ENCODE measurements around the gene GLCCI1. TPM values are rescaled to one million over a fixed set of nuclear protein-coding genes. Genes with fewer than 3 reads are reported as not detected.

The GLCCI1 gene
- total and polyA plus RNA-seq, 5 donors from 2014 or later: 12.6 to 88.1 (median 31.6) TPM

DNA sequence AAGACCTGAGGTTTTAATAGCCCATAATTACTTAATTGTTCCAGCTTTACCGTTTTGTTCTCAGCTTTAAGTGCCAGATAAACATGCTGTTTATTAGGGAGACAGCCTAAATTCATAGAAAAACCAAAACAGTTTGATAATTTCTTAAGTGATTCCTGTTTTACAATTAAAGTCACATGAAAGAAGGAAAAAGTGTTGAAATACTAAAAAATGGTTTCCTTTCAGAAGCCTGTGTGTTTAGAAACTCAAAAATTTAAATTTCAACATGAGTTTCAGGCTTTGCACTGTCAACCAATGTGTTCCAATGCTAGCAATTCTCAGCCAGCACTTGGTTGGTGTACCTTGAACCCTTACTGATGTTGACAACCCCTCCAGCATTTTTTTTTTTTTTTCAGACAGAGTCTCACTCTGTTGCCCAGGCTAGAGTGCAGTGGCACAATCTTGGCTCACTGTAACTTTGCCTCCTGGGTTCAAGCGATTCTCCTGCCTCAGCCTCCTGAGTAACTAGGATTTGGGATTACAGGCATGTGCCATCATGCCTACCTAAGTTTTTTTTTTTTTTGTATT, 158.1 kb downstream of the GLCCI1 start:
- Histone ChIP-seq H3K4me3 (ENCODE audit: low read depth, low read length) (peak overlapping the region; percentile 45), H3K9me3 (ENCODE audit: control insufficient read depth in 2 of 2, low read length in 2 of 2) (no peaks in the 10 kb centered on the region), H3K36me3 (ENCODE audit: control insufficient read depth, insufficient read depth, low read length) (peaks cover 5% of the 10 kb centered on the region), H3K27me3 (ENCODE audit: control insufficient read depth, insufficient read depth, low read length) (no peaks in the 10 kb centered on the region), H3K4me1 (ENCODE audit: control insufficient read depth, insufficient read depth, low read length, poor library complexity, severe bottlenecking) (peaks cover 70% of the 10 kb centered on the region), H3K27ac (ENCODE audit: insufficient read depth, low read length, poor library complexity, severe bottlenecking) (peak overlapping the region; percentile 84)
- H3K4me3 Mint-ChIP-seq: peak overlapping the region; percentile 1 to 83 (median 74)
- H3K36me3 Mint-ChIP-seq: peaks cover 18% of the 10 kb centered on the region
- H3K27me3 Mint-ChIP-seq: no peaks in the 10 kb centered on the region
- no peak for ATAC-seq (ENCODE audit: low read depth in 2 of 2)
- DNase-seq: peak in 1 of 3 donors; percentile 19
- H3K4me1 Mint-ChIP-seq: peaks cover 27 to 86% (median 68%) of the 10 kb centered on the region in 4 donors
- H3K27ac Mint-ChIP-seq: peak overlapping the region; percentile 96 to 100 (median 98)
- no peaks in the 10 kb centered on the region for H3K9me3 Mint-ChIP-seq

DNA sequence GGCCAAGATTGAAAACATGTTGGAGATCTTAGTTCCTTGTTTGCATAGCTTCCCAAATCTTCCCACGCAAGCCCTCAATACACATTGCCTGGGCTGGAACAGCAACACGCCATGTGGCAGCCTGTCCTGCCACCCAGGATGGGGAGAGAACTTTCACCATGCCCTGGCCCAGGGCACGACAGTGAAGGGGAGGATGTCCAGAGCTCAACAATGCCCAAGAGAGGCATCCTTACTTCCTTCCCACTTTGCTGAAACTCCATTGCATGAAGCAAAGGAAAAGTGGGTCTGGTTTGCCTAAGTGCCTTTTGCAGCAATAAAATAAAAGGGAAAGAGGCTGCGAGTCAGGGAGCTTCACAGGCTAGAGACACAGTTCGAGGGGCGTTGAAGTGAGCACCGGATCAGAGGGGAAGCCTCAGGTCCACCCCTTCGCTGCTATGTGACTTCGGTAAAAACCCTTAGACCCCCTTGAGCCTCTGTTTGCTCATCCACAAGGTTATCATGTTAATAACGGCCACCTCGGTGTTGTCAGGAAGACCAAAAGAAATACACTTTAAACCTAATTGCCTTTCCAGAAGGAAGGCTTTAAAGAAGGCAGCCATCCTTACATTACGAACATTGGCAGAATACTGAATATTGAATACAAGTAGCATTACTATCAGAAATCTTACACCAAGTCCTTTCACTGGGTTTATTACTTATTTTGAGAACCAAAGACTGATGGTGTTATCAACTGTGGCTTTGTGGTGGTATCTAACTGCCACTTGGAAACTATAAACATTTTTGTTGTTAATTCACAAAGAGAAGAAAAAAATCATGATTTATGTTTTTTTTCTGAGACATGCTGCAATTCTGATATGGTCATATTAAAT, 160.1 kb downstream of the GLCCI1 start:
- ATAC-seq (ENCODE audit: low read depth in 2 of 2) (no peak), DNase-seq (peak in 1 of 3 donors; percentile 24)
- H3K27ac Mint-ChIP-seq: peak overlapping the region; percentile 91 to 96 (median 92)
- Histone ChIP-seq H3K4me1 (ENCODE audit: control insufficient read depth, insufficient read depth, low read length, poor library complexity, severe bottlenecking) (peaks cover 90% of the 10 kb centered on the region), H3K36me3 (ENCODE audit: control insufficient read depth, insufficient read depth, low read length) (no peaks in the 10 kb centered on the region), H3K9me3 (ENCODE audit: control insufficient read depth in 2 of 2, low read length in 2 of 2) (no peaks in the 10 kb centered on the region), H3K4me3 (ENCODE audit: low read depth, low read length) (peak overlapping the region; percentile 63), H3K27me3 (ENCODE audit: control insufficient read depth, insufficient read depth, low read length) (no peaks in the 10 kb centered on the region), H3K27ac (ENCODE audit: insufficient read depth, low read length, poor library complexity, severe bottlenecking) (peak overlapping the region; percentile 75)
- H3K4me1 Mint-ChIP-seq: peaks cover 31 to 95% (median 75%) of the 10 kb centered on the region in 4 donors
- no peaks in the 10 kb centered on the region for H3K27me3 Mint-ChIP-seq
- H3K4me3 Mint-ChIP-seq: peak overlapping the region; percentile 33 to 63 (median 54)
- H3K9me3 Mint-ChIP-seq: no peaks in the 10 kb centered on the region
- peaks cover 6% of the 10 kb centered on the region for H3K36me3 Mint-ChIP-seq

DNA sequence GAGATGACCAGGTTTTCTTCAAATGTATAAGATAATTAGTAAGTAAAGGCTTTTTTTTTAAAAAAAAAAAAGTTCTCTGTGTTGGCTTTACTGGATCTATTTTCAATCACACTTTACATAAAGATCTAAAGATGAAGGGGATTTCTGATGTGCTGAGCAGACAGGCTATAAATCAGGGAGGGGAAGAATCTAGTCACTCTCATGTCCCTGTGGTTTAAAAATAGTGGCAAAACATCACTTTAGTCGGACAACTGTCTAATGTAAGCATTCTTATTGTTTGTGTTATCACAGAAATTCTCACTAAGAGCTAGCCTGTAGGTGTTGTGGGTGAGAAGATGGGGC, 160.7 kb downstream of the GLCCI1 start:
- no peaks in the 10 kb centered on the region for H3K9me3 Mint-ChIP-seq
- peak overlapping the region; percentile 91 to 96 (median 92) for H3K27ac Mint-ChIP-seq
- H3K27ac ChIP-seq (ENCODE audit: insufficient read depth, low read length, poor library complexity, severe bottlenecking): peak overlapping the region; percentile 75
- H3K4me3 Mint-ChIP-seq: peak overlapping the region in 3 of 4 donors; percentile 55 to 63 (median 59)
- H3K36me3 ChIP-seq (ENCODE audit: control insufficient read depth, insufficient read depth, low read length): no peaks in the 10 kb centered on the region
- peaks cover 6% of the 10 kb centered on the region for H3K36me3 Mint-ChIP-seq
- ATAC-seq (ENCODE audit: low read depth in 2 of 2) (no peak), DNase-seq (no peak)
- H3K4me1 ChIP-seq (ENCODE audit: control insufficient read depth, insufficient read depth, low read length, poor library complexity, severe bottlenecking): peaks cover 94% of the 10 kb centered on the region
- no peaks in the 10 kb centered on the region for H3K9me3 ChIP-seq (ENCODE audit: control insufficient read depth in 2 of 2, low read length in 2 of 2)
- no peaks in the 10 kb centered on the region for H3K27me3 Mint-ChIP-seq
- peak overlapping the region; percentile 63 for H3K4me3 ChIP-seq (ENCODE audit: low read depth, low read length)
- H3K4me1 Mint-ChIP-seq: peaks cover 35 to 98% (median 79%) of the 10 kb centered on the region in 4 donors
- no peaks in the 10 kb centered on the region for H3K27me3 ChIP-seq (ENCODE audit: control insufficient read depth, insufficient read depth, low read length)

DNA sequence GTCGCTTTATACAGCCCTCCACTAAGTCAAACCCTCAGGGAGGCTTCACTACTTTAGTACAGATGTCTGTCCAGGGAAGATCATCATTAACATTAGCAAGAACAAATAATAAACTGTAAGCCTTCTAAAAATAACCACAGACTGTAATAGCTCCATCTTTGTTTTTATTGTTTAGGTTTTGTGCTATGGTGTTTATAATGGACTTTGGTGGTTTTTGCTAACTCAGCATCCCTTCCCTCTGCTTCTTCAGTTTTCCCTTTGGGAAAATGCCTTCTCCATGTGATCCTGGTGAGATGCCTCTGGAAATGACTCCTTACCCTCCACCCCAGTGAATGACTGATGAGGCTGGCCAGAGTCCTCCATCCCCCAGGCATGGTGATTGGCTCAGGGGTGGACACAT, 162.1 kb downstream of the GLCCI1 start:
- no peak for DNase-seq
- ATAC-seq (ENCODE audit: low read depth in 2 of 2): no peak
- Mint-ChIP-seq H3K27ac (peak overlapping the region; percentile 87 to 98 (median 96)), H3K36me3 (peaks cover 6% of the 10 kb centered on the region), H3K4me3 (peak overlapping the region in 3 of 4 donors; percentile 23 to 87 (median 73)), H3K9me3 (no peaks in the 10 kb centered on the region), H3K4me1 (peaks cover 32 to 98% (median 76%) of the 10 kb centered on the region in 4 donors), H3K27me3 (no peaks in the 10 kb centered on the region)
- Histone ChIP-seq H3K27ac (ENCODE audit: insufficient read depth, low read length, poor library complexity, severe bottlenecking) (peak overlapping the region; percentile 91), H3K9me3 (ENCODE audit: control insufficient read depth in 2 of 2, low read length in 2 of 2) (no peaks in the 10 kb centered on the region), H3K4me1 (ENCODE audit: control insufficient read depth, insufficient read depth, low read length, poor library complexity, severe bottlenecking) (peaks cover 94% of the 10 kb centered on the region), H3K4me3 (ENCODE audit: low read depth, low read length) (no peak overlapping the region), H3K36me3 (ENCODE audit: control insufficient read depth, insufficient read depth, low read length) (no peaks in the 10 kb centered on the region), H3K27me3 (ENCODE audit: control insufficient read depth, insufficient read depth, low read length) (no peaks in the 10 kb centered on the region)

DNA sequence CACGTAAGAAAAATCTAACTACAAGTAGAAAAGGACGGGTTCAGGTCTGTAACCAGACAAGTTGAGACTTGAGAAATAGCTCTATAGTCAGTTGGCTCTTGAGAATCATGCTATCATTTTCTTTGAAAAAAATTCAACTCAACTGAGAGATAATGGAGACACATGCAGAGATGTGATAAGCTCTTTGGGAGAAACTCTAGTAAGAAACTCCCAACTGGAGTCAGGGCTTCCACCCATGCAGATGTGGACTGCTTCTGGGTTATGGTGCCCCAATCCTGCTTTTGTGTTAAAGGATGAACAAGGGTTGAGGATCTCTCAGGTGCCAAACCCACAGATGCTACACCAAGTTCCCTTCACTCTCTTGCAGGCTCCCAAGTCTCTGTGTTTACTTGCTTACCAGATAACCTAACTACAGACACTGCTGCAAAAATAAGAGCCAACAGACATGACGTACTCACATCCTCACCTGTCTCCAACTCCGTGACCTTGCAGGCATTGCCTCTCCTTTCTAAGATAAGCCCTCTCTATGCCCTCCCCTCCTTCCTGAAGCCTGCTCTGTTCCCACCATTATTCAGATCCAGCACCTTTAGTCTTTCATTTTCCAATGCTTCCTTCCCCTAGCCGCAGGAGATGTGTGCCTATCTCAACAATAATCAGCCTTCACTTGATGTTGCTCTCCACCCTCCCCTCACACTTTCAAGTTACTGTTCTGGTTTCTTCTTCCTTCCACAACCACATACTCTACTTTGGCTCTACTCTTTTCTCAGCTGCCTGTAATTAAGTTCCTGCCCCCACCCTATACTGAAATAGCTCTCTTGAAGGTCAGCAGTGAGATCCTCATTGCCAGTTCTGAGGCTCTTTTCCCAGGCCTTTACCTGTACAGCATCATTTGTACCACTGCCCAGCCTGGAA, 163.4 kb downstream of the GLCCI1 start:
- H3K36me3 ChIP-seq (ENCODE audit: control insufficient read depth, insufficient read depth, low read length): no peaks in the 10 kb centered on the region
- Mint-ChIP-seq H3K27me3 (no peaks in the 10 kb centered on the region), H3K4me1 (peaks cover 21 to 98% (median 71%) of the 10 kb centered on the region in 4 donors), H3K36me3 (peaks cover 6% of the 10 kb centered on the region), H3K27ac (peak overlapping the region; percentile 87 to 98 (median 96)), H3K4me3 (peak overlapping the region; percentile 74 to 87 (median 78)), H3K9me3 (no peaks in the 10 kb centered on the region)
- H3K27ac ChIP-seq (ENCODE audit: insufficient read depth, low read length, poor library complexity, severe bottlenecking): peak overlapping the region; percentile 91
- no peaks in the 10 kb centered on the region for H3K9me3 ChIP-seq (ENCODE audit: control insufficient read depth in 2 of 2, low read length in 2 of 2)
- DNase-seq (peak; percentile 42 to 83 (median 80)), ATAC-seq (ENCODE audit: low read depth in 2 of 2) (peak; percentile 77)
- no peaks in the 10 kb centered on the region for H3K27me3 ChIP-seq (ENCODE audit: control insufficient read depth, insufficient read depth, low read length)
- H3K4me1 ChIP-seq (ENCODE audit: control insufficient read depth, insufficient read depth, low read length, poor library complexity, severe bottlenecking): peaks cover 93% of the 10 kb centered on the region
- H3K4me3 ChIP-seq (ENCODE audit: low read depth, low read length): peak overlapping the region; percentile 77

DNA sequence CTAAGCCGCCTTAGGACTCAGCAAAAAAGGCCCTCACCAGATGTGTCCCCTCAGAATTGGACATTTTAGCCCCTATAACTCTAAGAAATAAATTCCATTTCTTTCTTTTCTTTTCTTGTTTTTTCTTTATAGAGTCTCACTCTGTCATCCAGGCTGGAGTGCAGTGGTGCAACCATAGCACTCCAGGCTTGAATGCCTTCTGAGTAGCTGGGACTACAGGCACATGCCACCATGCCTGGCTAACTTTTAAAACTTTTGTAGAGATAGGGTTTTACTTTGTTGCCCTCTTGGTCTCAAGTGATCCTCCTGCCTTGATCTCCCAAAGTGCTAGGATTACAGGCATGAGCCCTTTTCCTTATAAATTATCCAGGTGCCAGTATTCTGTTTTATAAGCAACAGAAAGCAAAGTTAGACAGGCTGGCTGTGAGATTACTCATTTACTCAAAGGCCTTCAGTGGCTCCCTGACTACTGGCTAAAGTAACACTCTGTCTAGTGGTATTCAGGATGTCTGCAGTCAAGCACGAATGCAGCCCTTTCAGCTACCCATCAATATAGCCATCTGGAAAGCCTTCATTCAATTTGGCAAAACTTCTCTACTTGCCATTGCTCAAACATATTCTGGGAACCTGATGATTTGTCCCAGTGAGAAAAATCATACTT, 164.7 kb downstream of the GLCCI1 start:
- no peaks in the 10 kb centered on the region for H3K27me3 Mint-ChIP-seq
- Histone ChIP-seq H3K36me3 (ENCODE audit: control insufficient read depth, insufficient read depth, low read length) (no peaks in the 10 kb centered on the region), H3K4me3 (ENCODE audit: low read depth, low read length) (peak overlapping the region; percentile 77), H3K27ac (ENCODE audit: insufficient read depth, low read length, poor library complexity, severe bottlenecking) (peak overlapping the region; percentile 91), H3K27me3 (ENCODE audit: control insufficient read depth, insufficient read depth, low read length) (no peaks in the 10 kb centered on the region), H3K4me1 (ENCODE audit: control insufficient read depth, insufficient read depth, low read length, poor library complexity, severe bottlenecking) (peaks cover 89% of the 10 kb centered on the region), H3K9me3 (ENCODE audit: control insufficient read depth in 2 of 2, low read length in 2 of 2) (no peaks in the 10 kb centered on the region)
- H3K4me1 Mint-ChIP-seq: peaks cover 19 to 98% (median 68%) of the 10 kb centered on the region in 4 donors
- peaks cover 7% of the 10 kb centered on the region for H3K36me3 Mint-ChIP-seq
- peak overlapping the region; percentile 4 to 87 (median 78) for H3K4me3 Mint-ChIP-seq
- no peaks in the 10 kb centered on the region for H3K9me3 Mint-ChIP-seq
- peak overlapping the region; percentile 87 to 98 (median 96) for H3K27ac Mint-ChIP-seq
- ATAC-seq (ENCODE audit: low read depth in 2 of 2) (no peak), DNase-seq (no peak)

Measured in CD4-positive, CD25-positive, alpha-beta regulatory T cell (primary cell).